GM18526 (cell line): ENCODE measurements around the gene HCFC1.

Experiments
- POLR2A ChIP-seq: IDR thresholded peaks from 3 replicates; pipeline ENCODE4 v1.6.1; 2011; ENCODE audit not compliant: insufficient read length; ENCODE audit errors: extremely low read depth

Gene HCFC1

GRCh38 chrX:153927922-153928760, 43.5 kb downstream of the HCFC1 start:
- peak; percentile 76 for TF ChIP-seq POLR2A

- no peak for TF ChIP-seq POLR2A
Observed at GRCh38 chrX:153927672-153927921, 44.0 kb downstream of the HCFC1 start.

GRCh38 chrX:153926858-153927671, 44.6 kb downstream of the HCFC1 start:
- TF ChIP-seq POLR2A, result peak; percentile 43

- TF ChIP-seq POLR2A, result peak; percentile 43
Observed at GRCh38 chrX:153926552-153926857, 45.1 kb downstream of the HCFC1 start.

GRCh38 chrX:153925739-153926551, 45.7 kb downstream of the HCFC1 start, which contains the start of gene ARHGAP4:
Gene ARHGAP4 (minus strand): TSS chrX:153926264. CDS start chrX:153926202, 62 bp downstream.
- peak; percentile 14 for TF ChIP-seq POLR2A

- TF ChIP-seq POLR2A, result peak; percentile 95
Observed at GRCh38 chrX:153925387-153925738, 46.3 kb downstream of the HCFC1 start.

GRCh38 chrX:153924149-153924861, 47.3 kb downstream of the HCFC1 start:
- no peak for TF ChIP-seq POLR2A

- TF ChIP-seq POLR2A, result no peak
Observed at GRCh38 chrX:153922932-153923857, 48.4 kb downstream of the HCFC1 start.

- no peak for TF ChIP-seq POLR2A
Observed at GRCh38 chrX:153921511-153922446, 49.8 kb downstream of the HCFC1 start.

GRCh38 chrX:153921070-153921469, 50.5 kb downstream of the HCFC1 start:
- no peak for TF ChIP-seq POLR2A

GRCh38 chrX:153920546-153920945, 51.1 kb downstream of the HCFC1 start:
- TF ChIP-seq POLR2A, result no peak

GRCh38 chrX:153919281-153919680, 52.3 kb downstream of the HCFC1 start:
- TF ChIP-seq POLR2A, result no peak

GRCh38 chrX:153917869-153918268, 53.7 kb downstream of the HCFC1 start:
- TF ChIP-seq POLR2A, result no peak
